ENCODE results near the gene PACRG.

DNA sequence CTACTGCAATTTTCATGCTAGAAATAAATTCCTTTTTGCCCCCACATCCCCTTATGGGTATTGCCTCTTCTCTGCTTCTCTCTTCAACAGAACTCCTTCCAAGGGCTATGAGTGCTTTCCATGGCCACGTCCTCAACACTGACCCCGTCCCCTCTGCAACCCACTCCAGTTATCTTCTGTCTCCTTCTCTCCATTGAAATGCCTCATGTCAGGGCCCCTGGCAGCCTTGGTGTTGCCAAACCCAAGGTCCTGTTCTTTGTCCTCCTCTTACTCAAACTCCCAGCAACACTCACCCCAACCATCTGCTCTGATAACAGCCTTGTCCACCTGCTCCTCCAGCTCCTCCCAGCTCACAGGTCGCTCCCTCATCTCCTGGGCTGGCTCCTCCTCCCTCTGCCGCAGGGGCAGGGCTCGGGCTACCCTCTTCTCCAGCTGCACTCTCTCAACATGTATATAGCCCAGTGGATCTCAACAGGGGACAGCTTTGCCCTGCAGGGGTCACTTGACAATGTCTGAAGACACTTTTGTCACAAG lies 490.7 kb downstream of the PACRG start:
- no peak for TF ChIP-seq YY1 (IDR thresholded peaks at IDR 0.05; ENCODE audit: low read depth)
- no peak for TF ChIP-seq EGR1 (IDR thresholded peaks at IDR 0.05)
- no peak for TF ChIP-seq TEAD4 (IDR thresholded peaks at IDR 0.05)
- TF ChIP-seq, protein P1, sequence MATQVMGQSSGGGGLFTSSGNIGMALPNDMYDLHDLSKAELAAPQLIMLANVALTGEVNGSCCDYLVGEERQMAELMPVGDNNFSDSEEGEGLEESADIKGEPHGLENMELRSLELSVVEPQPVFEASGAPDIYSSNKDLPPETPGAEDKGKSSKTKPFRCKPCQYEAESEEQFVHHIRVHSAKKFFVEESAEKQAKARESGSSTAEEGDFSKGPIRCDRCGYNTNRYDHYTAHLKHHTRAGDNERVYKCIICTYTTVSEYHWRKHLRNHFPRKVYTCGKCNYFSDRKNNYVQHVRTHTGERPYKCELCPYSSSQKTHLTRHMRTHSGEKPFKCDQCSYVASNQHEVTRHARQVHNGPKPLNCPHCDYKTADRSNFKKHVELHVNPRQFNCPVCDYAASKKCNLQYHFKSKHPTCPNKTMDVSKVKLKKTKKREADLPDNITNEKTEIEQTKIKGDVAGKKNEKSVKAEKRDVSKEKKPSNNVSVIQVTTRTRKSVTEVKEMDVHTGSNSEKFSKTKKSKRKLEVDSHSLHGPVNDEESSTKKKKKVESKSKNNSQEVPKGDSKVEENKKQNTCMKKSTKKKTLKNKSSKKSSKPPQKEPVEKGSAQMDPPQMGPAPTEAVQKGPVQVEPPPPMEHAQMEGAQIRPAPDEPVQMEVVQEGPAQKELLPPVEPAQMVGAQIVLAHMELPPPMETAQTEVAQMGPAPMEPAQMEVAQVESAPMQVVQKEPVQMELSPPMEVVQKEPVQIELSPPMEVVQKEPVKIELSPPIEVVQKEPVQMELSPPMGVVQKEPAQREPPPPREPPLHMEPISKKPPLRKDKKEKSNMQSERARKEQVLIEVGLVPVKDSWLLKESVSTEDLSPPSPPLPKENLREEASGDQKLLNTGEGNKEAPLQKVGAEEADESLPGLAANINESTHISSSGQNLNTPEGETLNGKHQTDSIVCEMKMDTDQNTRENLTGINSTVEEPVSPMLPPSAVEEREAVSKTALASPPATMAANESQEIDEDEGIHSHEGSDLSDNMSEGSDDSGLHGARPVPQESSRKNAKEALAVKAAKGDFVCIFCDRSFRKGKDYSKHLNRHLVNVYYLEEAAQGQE (IDR thresholded peaks at IDR 0.05; ENCODE audit: low read depth): no peak
- no peak for TF ChIP-seq NFIC (IDR thresholded peaks at IDR 0.05)
- TF ChIP-seq, protein P2, sequence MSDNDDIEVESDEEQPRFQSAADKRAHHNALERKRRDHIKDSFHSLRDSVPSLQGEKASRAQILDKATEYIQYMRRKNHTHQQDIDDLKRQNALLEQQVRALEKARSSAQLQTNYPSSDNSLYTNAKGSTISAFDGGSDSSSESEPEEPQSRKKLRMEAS (IDR thresholded peaks at IDR 0.05): no peak
- TF ChIP-seq TCF12 (IDR thresholded peaks at IDR 0.05; ENCODE audit: low read depth): no peak
- TF ChIP-seq TAF1 (IDR thresholded peaks at IDR 0.05; ENCODE audit: low read depth): no peak
- no peak for TF ChIP-seq RAD21 (IDR thresholded peaks at IDR 0.05; ENCODE audit: low read depth)
- TF ChIP-seq EP300 (IDR thresholded peaks at IDR 0.05; ENCODE audit: borderline replicate concordance): no peak
- no peak for TF ChIP-seq ZBTB7A (IDR thresholded peaks at IDR 0.05; ENCODE audit: low read depth)

Measured in Ishikawa (cell line).